B cell (primary cell): ENCODE measurements around the gene KCNJ16. TPM values are rescaled to one million over a fixed set of nuclear protein-coding genes. Genes with fewer than 3 reads are reported as not detected.

ENCODE experiments used
- ATAC-seq: fragments of 200-7000 bp; cut with Tn5 transposase; one replicate; pipeline ENCODE4 v1.10.0; 2021; ENCODE audit warnings: low read depth, mild to moderate bottlenecking, moderate number of reproducible peaks, moderate library complexity
- CTCF ChIA-PET: fragments of 350-600 bp; sonication (Branson Sonifier 250); formaldehyde crosslinking; loops from one replicate; lab custom pipeline; 2021; ENCODE audit warnings: antibody characterized with exemption, inconsistent platforms; lab: Charles Lee
- POLR2A ChIA-PET: fragments of 350-600 bp; sonication (Branson Sonifier 250); formaldehyde crosslinking; loops from one replicate; lab custom pipeline; 2021; ENCODE audit warnings: antibody characterized with exemption; lab: Charles Lee
- DNase-seq: peaks from one replicate; pipeline ENCODE4 v3.0.0; 2013
- H2AFZ ChIP-seq: 2 replicates; pipeline ENCODE4 v1.6.1; 2012; ENCODE audit warnings: mild to moderate bottlenecking, low read depth, low read length; ENCODE audit not compliant: insufficient read depth, poor library complexity, severe bottlenecking
- H3K27ac ChIP-seq, 2 donors: 1 replicate in 1 of 2; 2 replicates in 1 of 2; pipeline ENCODE4 v1.5.1; 2012 to 2013; ENCODE audit warnings: low read length in 2 of 2, mild to moderate bottlenecking in 2 of 2, moderate library complexity in 1 of 2
- H3K27me3 ChIP-seq, 4 experiments: fragments of 200-600 bp in 1 of 4; sonication (generic) in 1 of 4; replicated peaks in 1 of 4; 1 replicate in 2 of 4; 2 replicates in 2 of 4; pipeline versions ENCODE4 v1.6.1 to v1.7.0; 2013 to 2016; ENCODE audit warnings: low read length in 3 of 4, mild to moderate bottlenecking in 2 of 4, mixed read lengths in 1 of 4, moderate library complexity in 1 of 4; ENCODE audit not compliant: insufficient read depth in 4 of 4, control insufficient read depth in 3 of 4; ENCODE audit errors: control extremely low read depth in 1 of 4
- H3K36me3 ChIP-seq, 2 experiments: replicated peaks in 1 of 2; 1 replicate in 1 of 2; 2 replicates in 1 of 2; pipeline versions ENCODE4 v1.6.1 to v1.7.1; 2013; ENCODE audit warnings: low read length in 1 of 2; ENCODE audit not compliant: insufficient read depth in 2 of 2, control insufficient read depth in 1 of 2; ENCODE audit errors: control extremely low read depth in 1 of 2, extremely low read depth in 1 of 2
- H3K4me1 ChIP-seq, 2 donors: fragments of 200-600 bp in 1 of 2; sonication (generic) in 1 of 2; 1 replicate in 1 of 2; 2 replicates in 1 of 2; pipeline versions ENCODE4 v1.5.1 to v1.6.1; 2013 to 2017; ENCODE audit warnings: low read length in 2 of 2; ENCODE audit not compliant: control insufficient read depth in 2 of 2, insufficient read depth in 2 of 2
- H3K4me2 ChIP-seq: replicated peaks from 2 replicates; pipeline ENCODE3; 2012; ENCODE audit warnings: mild to moderate bottlenecking, low read depth, low read length; ENCODE audit not compliant: poor library complexity, severe bottlenecking
- H3K4me3 ChIP-seq, 5 experiments: fragments of 200-600 bp in 1 of 5; sonication (generic) in 1 of 5; 1 replicate in 3 of 5; 2 replicates in 2 of 5; pipeline versions ENCODE4 v1.5.1 to v1.7.0; 2011 to 2016; ENCODE audit warnings: low read length in 4 of 5, mild to moderate bottlenecking in 4 of 5, low read depth in 2 of 5, control low read depth in 1 of 5, moderate library complexity in 1 of 5; ENCODE audit not compliant: insufficient read depth in 1 of 5; ENCODE audit errors: control extremely low read depth in 1 of 5, extremely low read depth in 1 of 5
- H3K79me2 ChIP-seq: fragments of 200-600 bp; sonication (generic); one replicate; pipeline ENCODE4 v1.6.0; 2016; ENCODE audit warnings: low read length; ENCODE audit not compliant: control insufficient read depth, insufficient read depth
- H3K9ac ChIP-seq: fragments of 200-600 bp; sonication (generic); 2 replicates; pipeline ENCODE4 v1.6.1; 2017; ENCODE audit warnings: mild to moderate bottlenecking, low read length, moderate library complexity
- H3K9me3 ChIP-seq, 3 donors: one replicate each; pipeline versions ENCODE4 v1.6.1 to v1.7.1; 2013; ENCODE audit warnings: low read length in 2 of 3; ENCODE audit not compliant: control insufficient read depth in 2 of 3, insufficient read depth in 1 of 3; ENCODE audit errors: control extremely low read depth in 1 of 3
- H4K20me1 ChIP-seq: 2 replicates; pipeline ENCODE4 v1.6.0; 2012; ENCODE audit warnings: mild to moderate bottlenecking, low read length; ENCODE audit not compliant: insufficient read depth, control insufficient read depth, poor library complexity, severe bottlenecking
- H3K27ac Mint-ChIP-seq: one replicate; pipeline ENCODE4 v1.8.0; 2021; ENCODE audit warnings: mixed read lengths
- H3K27me3 Mint-ChIP-seq: one replicate; pipeline ENCODE4 v1.8.0; 2021; ENCODE audit warnings: mixed read lengths
- H3K4me1 Mint-ChIP-seq: one replicate; pipeline ENCODE4 v1.8.0; 2021; ENCODE audit warnings: mixed read lengths
- H3K4me3 Mint-ChIP-seq: one replicate; pipeline ENCODE4 v1.8.0; 2021; ENCODE audit warnings: mixed read lengths
- H3K9me3 Mint-ChIP-seq: one replicate; pipeline ENCODE4 v1.8.0; 2022; ENCODE audit warnings: mixed read lengths; ENCODE audit not compliant: insufficient read depth
- EZH2 ChIP-seq: IDR thresholded peaks from 2 replicates; pipeline ENCODE4 v1.6.1; 2012; ENCODE audit warnings: borderline replicate concordance, low read depth, mild to moderate bottlenecking, moderate library complexity, low read length; ENCODE audit not compliant: insufficient read depth, poor library complexity, severe bottlenecking
- WGBS: methylation state at CpG from one replicate; pipeline ENCODE4 v1.1.5; 2013; ENCODE audit warnings: missing lambda C conversion rate; ENCODE audit not compliant: insufficient coverage; 5-methylcytosine and 5-hydroxymethylcytosine counted together
- intact Hi-C: fragments of 100-400 bp; cut with micrococcal nuclease; formaldehyde crosslinking; loops from one replicate; pipeline ENCODE4 v1.10.0; 2022
- polyA plus RNA-seq: library from polyadenylated mRNA; depleted of rRNA; stranded (reverse); fragments of >200 nt; gene quantifications from 2 replicates; pipeline ENCODE4 v1.2.3, GENCODE V29; 2012
- total RNA-seq, 2 donors: library from RNA; stranded (reverse); fragments of 120-200 nt in 1 of 2; gene quantifications; 1 replicate in 1 of 2; 2 replicates in 1 of 2; pipeline versions ENCODE4 v1.2.3 to v1.2.4, GENCODE V29; 2013 to 2022
- TF ChIP-seq, protein P1 (sequence below): fragments of 200-600 bp; IDR thresholded peaks from one replicate; pipeline ENCODE4 v1.8.0; 2022; ENCODE audit warnings: antibody characterized with exemption, mild to moderate bottlenecking

KCNJ16 gene
- total and polyA plus RNA-seq, 2 donors (not counting 1 experiment from before 2014, with no cell fraction given) = not detected

DNA sequence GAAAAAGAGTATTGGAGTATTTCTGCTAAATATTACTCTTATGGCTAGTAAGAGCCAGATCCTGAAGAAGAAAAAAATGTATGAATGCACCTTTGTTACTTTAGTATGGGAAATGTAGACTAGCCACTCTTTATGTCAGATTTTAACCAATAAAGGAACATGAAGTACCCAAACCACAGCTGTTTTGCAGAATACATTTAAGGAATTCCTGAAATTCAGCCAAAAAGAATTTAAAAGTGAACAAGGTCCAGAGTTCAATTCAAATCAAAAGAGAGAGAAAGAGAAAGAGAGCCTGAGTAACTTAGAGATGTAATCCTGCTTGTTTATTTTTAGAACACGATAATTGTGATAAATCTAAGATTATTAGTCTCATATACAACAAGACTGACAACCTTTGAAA lies 1.2 kb downstream of the KCNJ16 start:
- ATAC-seq = no peak
- no peak overlapping the region for H3K4me3 Mint-ChIP-seq
- H3K27me3 ChIP-seq = no peaks in the 10 kb centered on the region

DNA sequence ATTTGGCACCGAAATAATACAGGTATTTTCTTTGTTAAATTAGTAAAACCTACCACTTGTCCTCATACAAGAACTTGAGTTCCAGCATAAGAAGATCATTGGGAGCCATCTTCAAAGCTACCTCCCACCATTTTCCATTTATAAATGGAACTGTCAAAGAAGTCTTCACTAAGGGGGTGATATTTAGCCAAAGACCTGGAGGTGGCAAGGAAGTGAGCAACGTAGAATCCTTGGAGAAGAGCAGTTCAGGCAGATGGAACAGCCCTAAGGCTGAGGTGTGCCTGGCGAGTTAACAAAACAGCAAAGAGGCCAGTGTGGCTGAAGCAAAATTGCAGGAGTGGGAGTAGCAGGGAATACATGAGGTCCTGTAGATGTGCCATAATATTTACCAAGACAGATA lies 1.8 kb downstream of the KCNJ16 start:
- POLR2A ChIA-PET = no interaction called here
- DNase-seq (no peak), ATAC-seq (no peak)
- H3K79me2 ChIP-seq = no peaks in the 10 kb centered on the region
- no peak overlapping the region for H3K27ac Mint-ChIP-seq
- no peaks in the 10 kb centered on the region for H3K36me3 ChIP-seq
- no peaks in the 10 kb centered on the region for H3K9me3 ChIP-seq
- intact Hi-C loops = no loop called here
- CTCF ChIA-PET = no interaction called here
- TF ChIP-seq EZH2 = no peak
- TF ChIP-seq, protein P1, sequence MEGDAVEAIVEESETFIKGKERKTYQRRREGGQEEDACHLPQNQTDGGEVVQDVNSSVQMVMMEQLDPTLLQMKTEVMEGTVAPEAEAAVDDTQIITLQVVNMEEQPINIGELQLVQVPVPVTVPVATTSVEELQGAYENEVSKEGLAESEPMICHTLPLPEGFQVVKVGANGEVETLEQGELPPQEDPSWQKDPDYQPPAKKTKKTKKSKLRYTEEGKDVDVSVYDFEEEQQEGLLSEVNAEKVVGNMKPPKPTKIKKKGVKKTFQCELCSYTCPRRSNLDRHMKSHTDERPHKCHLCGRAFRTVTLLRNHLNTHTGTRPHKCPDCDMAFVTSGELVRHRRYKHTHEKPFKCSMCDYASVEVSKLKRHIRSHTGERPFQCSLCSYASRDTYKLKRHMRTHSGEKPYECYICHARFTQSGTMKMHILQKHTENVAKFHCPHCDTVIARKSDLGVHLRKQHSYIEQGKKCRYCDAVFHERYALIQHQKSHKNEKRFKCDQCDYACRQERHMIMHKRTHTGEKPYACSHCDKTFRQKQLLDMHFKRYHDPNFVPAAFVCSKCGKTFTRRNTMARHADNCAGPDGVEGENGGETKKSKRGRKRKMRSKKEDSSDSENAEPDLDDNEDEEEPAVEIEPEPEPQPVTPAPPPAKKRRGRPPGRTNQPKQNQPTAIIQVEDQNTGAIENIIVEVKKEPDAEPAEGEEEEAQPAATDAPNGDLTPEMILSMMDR = no peak
- H3K27me3 ChIP-seq = no peaks in the 10 kb centered on the region
- H3K9ac ChIP-seq = no peak overlapping the region
- 44% methylated on average over 2 of the region's 3 CpGs for WGBS
- H2AFZ ChIP-seq = no peak overlapping the region
- no peaks in the 10 kb centered on the region for H4K20me1 ChIP-seq
- H3K27ac ChIP-seq = no peak overlapping the region
- no peak overlapping the region for H3K4me3 ChIP-seq
- H3K4me2 ChIP-seq = no peak overlapping the region
- peaks cover 3% of the 10 kb centered on the region for H3K27me3 Mint-ChIP-seq
- H3K9me3 Mint-ChIP-seq = no peaks in the 10 kb centered on the region
- H3K4me1 ChIP-seq = no peaks in the 10 kb centered on the region
- H3K4me3 Mint-ChIP-seq = no peak overlapping the region
- H3K4me1 Mint-ChIP-seq = no peaks in the 10 kb centered on the region

More for the DNA sequence above, 1.2 kb downstream of the KCNJ16 start:
- H3K9ac ChIP-seq = no peak overlapping the region
- ChIA-PET CTCF (no interaction called here), POLR2A (no interaction called here)
- H3K4me1 ChIP-seq = no peaks in the 10 kb centered on the region
- no peak overlapping the region for H2AFZ ChIP-seq
- H3K27ac Mint-ChIP-seq = no peak overlapping the region
- peaks cover 3% of the 10 kb centered on the region for H3K27me3 Mint-ChIP-seq
- TF ChIP-seq, protein P1 = no peak
- TF ChIP-seq EZH2 = no peak
- no peaks in the 10 kb centered on the region for H3K9me3 ChIP-seq
- DNase-seq = no peak
- no peaks in the 10 kb centered on the region for H4K20me1 ChIP-seq
- no peak overlapping the region for H3K4me3 ChIP-seq
- no peaks in the 10 kb centered on the region for H3K9me3 Mint-ChIP-seq
- no peaks in the 10 kb centered on the region for H3K79me2 ChIP-seq
- WGBS = no CpG with 5 or more reads among the region's 1 CpG
- H3K36me3 ChIP-seq = no peaks in the 10 kb centered on the region
- intact Hi-C loops = no loop called here
- H3K4me1 Mint-ChIP-seq = no peaks in the 10 kb centered on the region
- no peak overlapping the region for H3K4me2 ChIP-seq
- no peak overlapping the region for H3K27ac ChIP-seq
